IPS-15b (cell line): ENCODE data around the gene EVI2B.
"Not testable (repeated sequence)": the region's sequence is repeated elsewhere in the genome, so short reads cannot be mapped to it uniquely, and the experiment has no call there.

Source experiments
- H3K27me3 ChIP-seq: one replicate; pipeline ENCODE4 v1.6.1; 2013; ENCODE audit warnings: low read length; ENCODE audit not compliant: control insufficient read depth, insufficient read depth
- H3K36me3 ChIP-seq: one replicate; pipeline ENCODE4 v1.6.1; 2013; ENCODE audit warnings: low read length; ENCODE audit not compliant: control insufficient read depth, insufficient read depth
- H3K4me1 ChIP-seq: one replicate; pipeline ENCODE4 v1.6.1; 2013; ENCODE audit warnings: mild to moderate bottlenecking, low read length; ENCODE audit not compliant: control insufficient read depth, insufficient read depth
- H3K4me3 ChIP-seq: one replicate; pipeline ENCODE4 v1.5.1; 2013; ENCODE audit warnings: low read depth, low read length
- H3K9ac ChIP-seq: one replicate; pipeline ENCODE4 v1.6.1; 2013; ENCODE audit warnings: low read depth, mild to moderate bottlenecking, low read length
- H3K9me3 ChIP-seq: one replicate; pipeline ENCODE4 v1.6.1; 2013; ENCODE audit warnings: mild to moderate bottlenecking, low read length; ENCODE audit not compliant: control insufficient read depth, insufficient read depth

The EVI2B gene

DNA sequence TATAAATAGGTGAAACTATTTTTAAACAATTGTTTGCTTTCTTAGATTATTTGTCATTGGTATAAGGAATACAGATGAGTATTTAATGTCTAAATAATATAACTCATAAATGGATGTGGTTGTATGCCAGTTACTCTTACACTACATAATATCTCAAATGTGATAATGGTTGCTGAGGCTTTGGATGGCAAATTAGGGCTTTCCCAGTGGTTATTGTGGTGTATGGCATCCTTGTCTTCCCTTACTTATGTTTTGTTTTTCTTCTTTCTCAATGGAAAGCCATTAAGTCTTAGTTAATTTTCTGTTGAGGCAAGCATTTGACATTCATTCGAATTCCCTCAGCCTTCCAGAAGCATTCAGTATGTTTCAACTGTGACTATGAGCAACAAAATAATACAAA, 27.3 kb downstream of the EVI2B start:
- Histone ChIP-seq H3K4me3 (no peak overlapping the region), H3K27me3 (no peaks in the 10 kb centered on the region), H3K36me3 (no peaks in the 10 kb centered on the region), H3K9me3 (no peaks in the 10 kb centered on the region), H3K4me1 (no peaks in the 10 kb centered on the region), H3K9ac (no peak overlapping the region)

GRCh38 chr17:31283841-31284240, 30.0 kb downstream of the EVI2B start:
- H3K36me3 ChIP-seq: no peaks in the 10 kb centered on the region

GRCh38 chr17:31281061-31281460, 32.8 kb downstream of the EVI2B start:
- H3K4me1 ChIP-seq: no peaks in the 10 kb centered on the region
- H3K36me3 ChIP-seq: no peaks in the 10 kb centered on the region
- no peaks in the 10 kb centered on the region for H3K9me3 ChIP-seq
- no peak overlapping the region for H3K9ac ChIP-seq
- H3K27me3 ChIP-seq: no peaks in the 10 kb centered on the region
- no peak overlapping the region for H3K4me3 ChIP-seq

More at GRCh38 chr17:31283841-31284240, 30.0 kb downstream of the EVI2B start:
- H3K4me3 ChIP-seq: no peak overlapping the region
- H3K4me1 ChIP-seq: no peaks in the 10 kb centered on the region
- H3K27me3 ChIP-seq: no peaks in the 10 kb centered on the region
- H3K9me3 ChIP-seq: no peaks in the 10 kb centered on the region
- no peak overlapping the region for H3K9ac ChIP-seq

GRCh38 chr17:31279401-31279800, 34.5 kb downstream of the EVI2B start:
- Histone ChIP-seq H3K27me3 (no peaks in the 10 kb centered on the region), H3K4me3 (no peak overlapping the region), H3K4me1 (no peaks in the 10 kb centered on the region), H3K9ac (no peak overlapping the region), H3K36me3 (no peaks in the 10 kb centered on the region), H3K9me3 (no peaks in the 10 kb centered on the region)

DNA sequence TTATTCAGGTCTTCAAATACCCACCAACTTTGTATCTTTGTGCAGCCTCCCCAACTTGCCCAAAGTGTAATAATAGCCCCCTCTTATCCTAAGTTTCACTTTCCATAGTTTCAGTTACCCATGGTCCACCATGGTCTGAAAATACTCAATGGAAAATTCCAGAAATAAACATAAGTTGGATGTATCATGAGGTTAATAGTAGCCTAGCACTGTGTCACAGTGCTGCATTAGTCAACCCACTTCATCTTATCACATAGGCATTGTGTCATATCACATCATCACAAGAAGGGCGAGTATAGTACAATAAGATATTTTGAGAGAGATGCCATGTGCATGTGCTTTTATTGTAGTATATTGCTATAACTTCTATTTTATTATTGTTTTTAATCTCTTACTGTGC, 38.7 kb downstream of the EVI2B start:
- Histone ChIP-seq H3K27me3 (no peaks in the 10 kb centered on the region), H3K9ac (no peak overlapping the region), H3K9me3 (no peaks in the 10 kb centered on the region), H3K4me1 (no peaks in the 10 kb centered on the region), H3K4me3 (no peak overlapping the region), H3K36me3 (no peaks in the 10 kb centered on the region)

GRCh38 chr17:31274252-31274651, 39.6 kb downstream of the EVI2B start:
- no peaks in the 10 kb centered on the region for H3K4me1 ChIP-seq
- no peaks in the 10 kb centered on the region for H3K27me3 ChIP-seq
- no peak overlapping the region for H3K4me3 ChIP-seq
- H3K9ac ChIP-seq: no peak overlapping the region
- no peaks in the 10 kb centered on the region for H3K9me3 ChIP-seq
- H3K36me3 ChIP-seq: no peaks in the 10 kb centered on the region

GRCh38 chr17:31273516-31273915, 40.3 kb downstream of the EVI2B start:
- Histone ChIP-seq H3K36me3 (no peaks in the 10 kb centered on the region), H3K4me1 (no peaks in the 10 kb centered on the region), H3K9me3 (no peaks in the 10 kb centered on the region), H3K9ac (no peak overlapping the region), H3K27me3 (no peaks in the 10 kb centered on the region), H3K4me3 (no peak overlapping the region)

DNA sequence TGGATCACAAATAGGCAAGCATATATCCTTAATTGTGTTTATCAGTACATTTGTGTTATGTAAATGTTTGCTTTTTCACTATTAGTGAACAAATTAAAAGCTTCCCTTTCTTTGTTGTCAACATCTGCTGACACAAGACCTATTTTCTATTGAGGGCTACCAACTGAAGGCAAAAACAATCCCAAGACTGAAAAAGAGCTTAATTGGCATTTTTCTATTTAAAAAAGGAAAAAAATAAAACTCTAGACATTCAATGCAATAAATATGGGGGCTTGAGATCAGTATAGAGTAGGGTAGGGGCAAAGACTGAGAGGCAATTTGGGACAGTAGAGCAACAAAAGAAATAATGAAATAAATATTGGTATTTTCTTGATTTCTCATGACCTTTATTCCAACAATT, 41.1 kb downstream of the EVI2B start:
- H3K4me3 ChIP-seq: no peak overlapping the region
- H3K36me3 ChIP-seq: no peaks in the 10 kb centered on the region
- H3K4me1 ChIP-seq: no peaks in the 10 kb centered on the region
- H3K27me3 ChIP-seq: no peaks in the 10 kb centered on the region
- H3K9me3 ChIP-seq: no peaks in the 10 kb centered on the region
- no peak overlapping the region for H3K9ac ChIP-seq

DNA sequence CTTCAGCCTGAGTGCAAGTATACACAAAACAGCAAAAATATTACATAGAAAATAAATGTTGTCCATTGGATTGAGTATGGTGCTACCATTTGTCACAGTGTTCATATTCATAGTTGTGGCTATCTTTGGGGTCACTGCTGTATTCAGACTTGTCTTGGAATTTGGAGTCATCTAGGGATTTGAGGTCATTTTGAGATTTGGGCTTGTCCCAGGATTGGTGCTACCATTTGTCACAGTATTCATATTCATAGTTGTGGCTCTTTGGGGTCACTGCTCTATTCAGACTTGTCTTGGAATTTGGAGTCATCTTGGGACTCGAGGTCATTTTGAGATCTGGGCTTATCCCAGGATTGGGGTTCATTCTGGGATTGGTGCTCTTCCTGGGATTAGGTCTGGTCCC, 41.6 kb downstream of the EVI2B start:
- H3K9ac ChIP-seq: no peak overlapping the region
- no peaks in the 10 kb centered on the region for H3K9me3 ChIP-seq
- no peaks in the 10 kb centered on the region for H3K27me3 ChIP-seq
- H3K36me3 ChIP-seq: no peaks in the 10 kb centered on the region
- H3K4me1 ChIP-seq: no peaks in the 10 kb centered on the region
- H3K4me3 ChIP-seq: no peak overlapping the region

- H3K36me3 ChIP-seq: no peaks in the 10 kb centered on the region
- no peaks in the 10 kb centered on the region for H3K4me1 ChIP-seq
- no peaks in the 10 kb centered on the region for H3K9me3 ChIP-seq
- no peak overlapping the region for H3K4me3 ChIP-seq
- H3K9ac ChIP-seq: no peak overlapping the region
- no peaks in the 10 kb centered on the region for H3K27me3 ChIP-seq
Measured at GRCh38 chr17:31269578-31269983, 44.3 kb downstream of the EVI2B start.

DNA sequence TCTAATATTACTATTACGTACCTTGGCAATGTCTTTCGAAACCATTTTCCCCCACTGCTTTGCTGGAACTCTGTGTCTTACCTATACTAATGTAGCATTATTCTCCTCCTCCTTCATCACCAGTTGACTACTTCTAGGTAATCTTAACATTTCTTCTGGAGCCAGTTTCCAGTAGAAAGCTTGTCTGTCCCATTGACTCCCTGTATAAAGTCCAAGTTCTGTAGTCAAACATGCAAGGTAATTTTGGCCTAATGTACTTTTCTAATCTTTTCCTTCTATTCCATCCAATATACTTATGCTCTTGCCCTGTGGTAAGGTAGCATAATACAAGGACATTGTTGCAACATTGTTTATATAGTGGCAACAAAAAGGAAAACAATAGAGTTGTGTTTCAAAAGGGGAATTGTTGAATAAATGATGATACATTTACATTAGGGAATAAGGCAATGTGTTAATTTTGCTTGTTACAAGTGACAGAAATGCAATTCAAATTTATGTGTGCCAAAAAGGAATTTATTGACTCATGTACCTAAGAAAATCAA, 44.7 kb downstream of the EVI2B start:
- Histone ChIP-seq H3K36me3 (no peaks in the 10 kb centered on the region), H3K4me3 (no peak overlapping the region), H3K4me1 (no peaks in the 10 kb centered on the region), H3K9me3 (no peaks in the 10 kb centered on the region), H3K27me3 (no peaks in the 10 kb centered on the region), H3K9ac (no peak overlapping the region)

GRCh38 chr17:31266042-31266441, 47.8 kb downstream of the EVI2B start:
- Histone ChIP-seq H3K36me3 (no peaks in the 10 kb centered on the region), H3K4me3 (no peak overlapping the region), H3K4me1 (no peaks in the 10 kb centered on the region), H3K27me3 (no peaks in the 10 kb centered on the region), H3K9ac (no peak overlapping the region), H3K9me3 (no peaks in the 10 kb centered on the region)

DNA sequence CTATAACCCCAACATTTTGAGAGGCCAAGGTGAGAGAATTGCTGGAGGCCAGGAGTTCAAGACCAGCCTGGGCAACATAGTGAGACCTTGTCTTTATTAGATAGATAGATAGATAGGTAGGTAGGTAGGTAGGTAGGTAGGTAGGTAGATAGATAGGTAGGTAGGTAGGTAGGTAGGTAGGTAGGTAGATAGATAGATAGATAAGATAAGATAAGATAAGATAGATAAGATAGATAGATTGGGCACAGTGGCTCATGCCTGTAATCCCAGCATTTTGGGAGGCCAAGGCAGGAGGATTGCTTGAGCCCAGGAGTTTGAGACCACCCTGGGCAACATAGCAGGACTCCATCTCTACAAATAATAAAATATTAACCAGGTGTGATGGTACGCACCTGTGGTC, 50.9 kb downstream of the EVI2B start:
- not testable (repeated sequence) for H3K27me3 ChIP-seq, H3K4me1 ChIP-seq, H3K9ac ChIP-seq, H3K9me3 ChIP-seq, H3K36me3 ChIP-seq, H3K4me3 ChIP-seq
